ENCODE data around the gene EPB41L1. TPM values are rescaled to one million over a fixed set of nuclear protein-coding genes. Genes with fewer than 3 reads are reported as not detected.

EPB41L1 gene
- total RNA-seq, 1 experiment from 2014 or later = 129 TPM

- no peaks in the 10 kb centered on the region for H3K27me3 Mint-ChIP-seq (ENCODE audit: insufficient read depth, unreplicated experiment)
- no TSS peak for BruUV-seq (replicated peaks)
- peaks cover 14% of the 10 kb centered on the region for H3K4me1 ChIP-seq
- H3K36me3 Mint-ChIP-seq (ENCODE audit: insufficient read depth, unreplicated experiment) = peaks cover 23% of the 10 kb centered on the region
- no peaks in the 10 kb centered on the region for H3K9me3 Mint-ChIP-seq (ENCODE audit: unreplicated experiment)
- CTCF ChIA-PET = interaction anchor here (0.6 to 18.8 kb wide), 3 partner anchors 19 to 155 kb away, joined by 4 to 785 read pairs (median 9); no protein-coding TSS in a partner anchor
- POLR2A ChIA-PET = no interaction called here
- no peak overlapping the region for H3K4me3 ChIP-seq (ENCODE audit: low read depth, low read length)
- intact Hi-C loops (cut with micrococcal nuclease; ENCODE audit: unreplicated experiment) = no loop called here
- H3K4me3 Mint-ChIP-seq (ENCODE audit: unreplicated experiment) = no peak overlapping the region
- H3K27me3 ChIP-seq (replicated peaks; ENCODE audit: control insufficient read depth, insufficient read depth, low read length) = no peaks in the 10 kb centered on the region
- no peak overlapping the region for H3K27ac Mint-ChIP-seq (ENCODE audit: unreplicated experiment)
- H3K9me3 ChIP-seq = no peaks in the 10 kb centered on the region
- H3K36me3 ChIP-seq (ENCODE audit: control insufficient read depth, insufficient read depth, low read length) = no peaks in the 10 kb centered on the region
- no peak for TF ChIP-seq CTCF (IDR thresholded peaks at IDR 0.05; ENCODE audit: insufficient read depth in 1 of 2, low read depth in 1 of 2, low read length in 1 of 2, severe bottlenecking in 1 of 2, unreplicated experiment in 1 of 2)
- DNase-seq = no peak
- H3K4me1 Mint-ChIP-seq (ENCODE audit: low read depth, unreplicated experiment) = peaks cover 6% of the 10 kb centered on the region
Measured at GRCh38 chr20:36149469-36149868, 5.1 kb upstream of the EPB41L1 start.

- Histone ChIP-seq H3K4me3 (ENCODE audit: low read depth, low read length) (no peak overlapping the region), H3K4me1 (peaks cover 14% of the 10 kb centered on the region), H3K36me3 (ENCODE audit: control insufficient read depth, insufficient read depth, low read length) (no peaks in the 10 kb centered on the region), H3K9me3 (no peaks in the 10 kb centered on the region), H3K27me3 (replicated peaks; ENCODE audit: control insufficient read depth, insufficient read depth, low read length) (no peaks in the 10 kb centered on the region)
- H3K4me1 Mint-ChIP-seq (ENCODE audit: low read depth, unreplicated experiment) = peaks cover 6% of the 10 kb centered on the region
- BruUV-seq (replicated peaks) = no TSS peak
- H3K27me3 Mint-ChIP-seq (ENCODE audit: insufficient read depth, unreplicated experiment) = no peaks in the 10 kb centered on the region
- intact Hi-C loops (cut with micrococcal nuclease; ENCODE audit: unreplicated experiment) = no loop called here
- no peak overlapping the region for H3K27ac Mint-ChIP-seq (ENCODE audit: unreplicated experiment)
- H3K36me3 Mint-ChIP-seq (ENCODE audit: insufficient read depth, unreplicated experiment) = peaks cover 23% of the 10 kb centered on the region
- no peaks in the 10 kb centered on the region for H3K9me3 Mint-ChIP-seq (ENCODE audit: unreplicated experiment)
- no peak overlapping the region for H3K4me3 Mint-ChIP-seq (ENCODE audit: unreplicated experiment)
- no peak for TF ChIP-seq CTCF (IDR thresholded peaks at IDR 0.05; ENCODE audit: insufficient read depth in 1 of 2, low read depth in 1 of 2, low read length in 1 of 2, severe bottlenecking in 1 of 2, unreplicated experiment in 1 of 2)
- ChIA-PET CTCF (interaction anchor here (0.9 to 18.8 kb wide), 3 partner anchors 12 to 156 kb away, joined by 4 to 785 read pairs (median 9); no protein-coding TSS in a partner anchor), POLR2A (interaction anchor here (0.7 kb wide), 1 partner anchor 195 kb away, joined by 5 read pairs; no protein-coding TSS in a partner anchor)
- no peak for DNase-seq
Measured at GRCh38 chr20:36150489-36150846, 4.1 kb upstream of the EPB41L1 start.

- H3K36me3 Mint-ChIP-seq (ENCODE audit: insufficient read depth, unreplicated experiment) = peaks cover 19% of the 10 kb centered on the region
- no peak overlapping the region for H3K4me3 ChIP-seq (ENCODE audit: low read depth, low read length)
- no peaks in the 10 kb centered on the region for H3K9me3 ChIP-seq
- no peaks in the 10 kb centered on the region for H3K9me3 Mint-ChIP-seq (ENCODE audit: unreplicated experiment)
- H3K27me3 Mint-ChIP-seq (ENCODE audit: insufficient read depth, unreplicated experiment) = no peaks in the 10 kb centered on the region
- no peaks in the 10 kb centered on the region for H3K36me3 ChIP-seq (ENCODE audit: control insufficient read depth, insufficient read depth, low read length)
- no peak overlapping the region for H3K27ac Mint-ChIP-seq (ENCODE audit: unreplicated experiment)
- H3K4me1 Mint-ChIP-seq (ENCODE audit: low read depth, unreplicated experiment) = peaks cover 2% of the 10 kb centered on the region
- CTCF ChIA-PET = interaction anchor here (0.9 to 18.8 kb wide), 2 partner anchors 12 to 157 kb away, joined by 4 to 785 read pairs; no protein-coding TSS in a partner anchor
- POLR2A ChIA-PET = no interaction called here
- TF ChIP-seq CTCF (IDR thresholded peaks at IDR 0.05; ENCODE audit: insufficient read depth in 1 of 2, low read depth in 1 of 2, low read length in 1 of 2, severe bottlenecking in 1 of 2, unreplicated experiment in 1 of 2) = no peak
- intact Hi-C loops (cut with micrococcal nuclease; ENCODE audit: unreplicated experiment) = no loop called here
- BruUV-seq (replicated peaks) = no TSS peak
- no peaks in the 10 kb centered on the region for H3K27me3 ChIP-seq (replicated peaks; ENCODE audit: control insufficient read depth, insufficient read depth, low read length)
- peaks cover 14% of the 10 kb centered on the region for H3K4me1 ChIP-seq
- H3K4me3 Mint-ChIP-seq (ENCODE audit: unreplicated experiment) = no peak overlapping the region
- no peak for DNase-seq
Measured at GRCh38 chr20:36150847-36151539, 3.5 kb upstream of the EPB41L1 start.
